Right ventricle myocardium superior (tissue), 1 donor: ENCODE measurements around the gene NUBP1. TPM values are rescaled to one million over a fixed set of nuclear protein-coding genes. Genes with fewer than 3 reads are reported as not detected.
"Not testable (repeated sequence)": the region's sequence is repeated elsewhere in the genome, so short reads cannot be mapped to it uniquely, and the experiment has no call there.

ENCODE experiments used
- ATAC-seq: fragments of 200-7000 bp; cut with Tn5 transposase; one replicate; pipeline ENCODE4 v1.9.1; 2020; ENCODE audit warnings: mild to moderate bottlenecking; ENCODE audit not compliant: poor library complexity
- DNase-seq: peaks from one replicate; pipeline ENCODE4 v3.0.0-alpha.2; 2020
- intact Hi-C: fragments of 100-400 bp; cut with DNase I; formaldehyde crosslinking; loops from one replicate; pipeline ENCODE4 v1.11.2; 2022
- total RNA-seq: library from RNA; stranded (reverse); fragmentation: NEBNext Ultra II Directional; extraction: Animal tissue kit (Norgen Biotek cat#: 25700); gene quantifications from one replicate; pipeline ENCODE4 v1.2.1, GENCODE V29; 2021
- donor health status: DM: no; HTN: yes; CAD: no; lungs with severe emphysema.

The NUBP1 gene
- total RNA-seq, 1 donor from 2014 or later, result 41.4 TPM

- no peak for DNase-seq
- intact Hi-C loops, result loop anchor here (5.0 kb wide), 1 partner anchor 83 kb away; no protein-coding TSS in a partner anchor
- peak; percentile 9 for ATAC-seq
These were observed 858 bp downstream of the NUBP1 start for GRCh38 chr16:10744370-10745030.

- intact Hi-C loops, result no loop called here
- ATAC-seq (no peak), DNase-seq (no peak)
These were observed 2.2 kb downstream of the NUBP1 start for GRCh38 chr16:10745841-10746240.

DNA sequence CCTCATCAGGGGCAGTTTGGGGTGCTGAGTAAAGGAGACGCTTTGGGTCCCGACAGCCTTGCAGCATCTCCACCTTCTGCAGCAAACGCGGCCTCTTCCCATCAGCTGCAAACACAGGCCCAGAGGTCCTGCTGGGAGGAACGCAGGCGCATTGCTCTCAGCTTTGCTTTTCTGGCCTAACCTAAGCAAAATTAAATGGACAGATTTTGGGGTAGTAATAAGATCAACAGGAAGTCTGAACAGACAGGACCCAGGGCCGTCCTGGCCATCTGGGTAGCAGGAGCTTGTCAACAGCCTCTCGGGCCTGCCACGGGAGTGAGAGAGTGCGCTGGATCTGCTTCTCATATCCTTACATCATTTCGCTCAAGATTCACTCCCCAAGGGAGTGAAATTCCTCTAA is 7.2 kb downstream of the NUBP1 start:
- ATAC-seq (peak; percentile 14), DNase-seq (no peak)
- intact Hi-C loops, result no loop called here

DNA sequence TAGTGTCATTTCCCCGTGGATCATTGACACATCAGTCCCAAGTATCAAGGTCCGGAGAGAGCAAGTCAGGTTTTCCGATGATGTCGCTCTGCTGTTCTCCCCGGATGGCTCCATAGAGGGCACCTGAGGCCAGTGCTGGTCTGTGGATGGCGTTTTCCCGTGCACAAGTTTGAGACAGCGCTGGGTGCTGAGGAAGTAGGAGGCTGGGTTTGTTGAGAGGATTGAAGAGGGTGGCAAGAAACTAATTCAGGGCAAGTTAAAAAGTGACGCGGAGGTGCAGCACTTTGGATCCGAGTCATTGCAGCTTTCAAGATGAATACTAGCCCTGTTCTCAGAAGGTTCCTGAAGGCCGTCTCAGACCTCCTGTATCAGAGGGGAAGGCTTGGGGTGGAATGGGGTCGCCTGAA is 7.7 kb downstream of the NUBP1 start:
- intact Hi-C loops, result no loop called here
- ATAC-seq (peak; percentile 42), DNase-seq (no peak)

DNA sequence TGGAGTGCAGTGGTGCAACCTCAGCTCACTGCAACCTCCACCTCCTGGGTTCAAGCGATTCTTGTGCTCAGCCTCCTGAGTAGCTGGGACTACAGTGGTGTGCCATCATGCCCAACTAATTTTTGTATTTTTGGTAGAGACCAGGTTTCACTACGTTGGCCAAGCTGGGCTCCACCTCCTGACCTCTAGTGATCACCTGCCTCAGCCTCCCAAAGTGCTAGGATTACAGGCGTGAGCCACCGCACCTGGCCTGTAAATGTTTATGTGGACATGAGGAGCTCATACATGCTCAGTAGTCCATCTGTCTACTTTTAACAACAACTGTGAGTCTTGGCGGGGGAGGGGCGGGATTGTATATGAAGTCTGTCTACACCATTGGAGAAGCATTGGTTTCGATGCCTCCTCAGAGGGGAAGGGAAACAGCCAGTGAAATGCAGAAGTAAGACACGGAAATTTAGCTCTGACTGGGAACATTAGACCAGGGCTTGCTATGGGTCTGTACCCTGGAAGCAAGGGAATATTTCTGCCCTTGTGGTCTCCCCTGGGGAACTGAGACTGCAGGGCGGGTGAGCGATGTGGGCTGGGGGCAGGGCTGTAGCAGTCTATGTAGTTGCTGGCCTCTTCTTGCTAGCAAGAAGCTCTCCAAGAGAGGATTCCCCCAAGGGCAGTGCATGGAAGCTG is 9.3 kb downstream of the NUBP1 start:
- peak; percentile 15 for ATAC-seq
- DNase-seq, result peak; percentile 83
- intact Hi-C loops, result no loop called here

DNA sequence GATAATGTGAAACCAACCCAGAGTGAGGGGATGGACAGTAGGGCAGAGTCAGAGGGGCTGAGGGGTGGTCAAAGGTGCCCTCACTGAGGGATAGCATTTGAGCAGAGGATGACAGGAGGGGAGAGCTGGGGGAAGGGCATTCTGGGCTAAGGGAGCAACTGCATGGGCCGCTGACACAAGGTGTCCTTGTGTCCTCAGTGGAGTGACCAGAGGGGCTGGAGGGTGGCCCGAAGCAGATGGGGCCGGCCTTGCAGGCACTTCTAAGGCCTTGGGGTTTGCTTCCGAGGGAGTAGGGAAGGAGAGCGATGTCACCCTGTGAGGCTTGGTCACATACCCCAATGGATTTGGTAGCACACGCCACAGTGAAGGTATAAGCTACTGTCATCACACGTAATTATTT is 10.0 kb downstream of the NUBP1 start:
- ATAC-seq (no peak), DNase-seq (no peak)
- intact Hi-C loops, result no loop called here

DNA sequence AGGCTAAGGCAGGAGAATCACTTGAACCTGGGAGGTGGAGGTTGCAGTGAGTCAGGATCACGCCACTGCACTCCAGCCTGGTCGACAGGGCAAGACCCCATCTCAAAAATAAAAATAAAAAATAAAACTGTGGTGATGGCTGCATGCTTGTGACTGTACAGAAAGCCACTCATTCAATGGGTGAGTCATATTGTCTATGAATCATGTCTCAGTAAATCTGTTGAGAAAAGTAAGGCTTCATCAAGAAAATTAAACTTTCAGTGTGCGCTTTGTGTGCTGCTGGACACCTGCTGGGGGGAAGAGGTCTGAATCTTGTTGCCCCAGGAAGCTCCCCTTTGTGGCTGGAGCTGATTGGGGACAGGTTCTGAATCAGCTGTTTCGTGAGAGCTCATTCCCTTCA is 11.3 kb downstream of the NUBP1 start:
- intact Hi-C loops, result loop anchor here (5.0 kb wide), 1 partner anchor 72 kb away; no protein-coding TSS in a partner anchor
- ATAC-seq, result no peak
- DNase-seq, result no peak

GRCh38 chr16:10756574-10756973 is 12.9 kb downstream of the NUBP1 start:
- ATAC-seq (peak; percentile 75), DNase-seq (no peak)
- intact Hi-C loops, result loop anchor here (5.0 kb wide), 1 partner anchor 71 kb away; no protein-coding TSS in a partner anchor

DNA sequence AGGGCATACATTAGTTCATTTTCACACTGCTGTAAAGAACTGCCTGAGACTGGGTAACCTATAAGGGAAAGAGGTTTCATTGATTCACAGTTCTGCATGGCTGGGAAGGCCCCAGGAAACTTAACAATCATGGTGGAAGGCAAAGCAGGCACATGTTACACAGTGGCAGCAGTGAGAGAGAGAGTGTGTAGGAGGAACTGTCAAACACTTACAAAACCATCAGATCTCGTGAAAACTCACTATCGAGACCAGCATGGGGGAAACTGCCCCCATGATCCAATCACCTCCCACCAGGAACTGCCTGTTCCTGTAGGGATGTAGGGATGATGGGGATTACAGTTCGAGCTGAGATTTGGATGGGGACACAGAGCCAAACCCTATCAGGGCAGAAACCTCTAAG is 17.2 kb downstream of the NUBP1 start:
- ATAC-seq (no peak), DNase-seq (no peak)
- intact Hi-C loops, result no loop called here

GRCh38 chr16:10761373-10761772 is 17.7 kb downstream of the NUBP1 start:
- intact Hi-C loops, result no loop called here
- ATAC-seq (no peak), DNase-seq (no peak)

GRCh38 chr16:10762336-10763016 is 18.8 kb downstream of the NUBP1 start:
- intact Hi-C loops, result no loop called here
- DNase-seq (no peak), ATAC-seq (peak; percentile 7)

DNA sequence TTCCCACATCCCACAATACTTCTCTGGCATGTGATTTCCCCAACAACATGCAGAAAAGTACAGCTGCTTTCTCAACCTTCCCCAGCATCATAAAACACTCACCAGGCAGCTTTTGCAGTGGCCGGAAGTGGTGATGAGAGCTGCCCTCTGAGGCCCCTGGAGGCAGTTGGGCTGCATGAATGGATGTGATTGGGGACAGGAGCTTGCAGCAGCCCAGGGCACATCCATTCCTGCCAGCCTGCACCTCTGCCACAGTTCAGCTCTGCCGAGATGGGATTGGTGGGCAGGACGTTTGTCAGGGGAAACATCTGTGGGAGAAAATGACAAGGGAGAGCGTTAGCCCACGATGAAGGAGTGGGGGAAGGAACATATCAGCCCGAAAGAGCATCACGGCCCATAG is 19.8 kb downstream of the NUBP1 start:
- DNase-seq (no peak), ATAC-seq (no peak)
- intact Hi-C loops, result no loop called here

DNA sequence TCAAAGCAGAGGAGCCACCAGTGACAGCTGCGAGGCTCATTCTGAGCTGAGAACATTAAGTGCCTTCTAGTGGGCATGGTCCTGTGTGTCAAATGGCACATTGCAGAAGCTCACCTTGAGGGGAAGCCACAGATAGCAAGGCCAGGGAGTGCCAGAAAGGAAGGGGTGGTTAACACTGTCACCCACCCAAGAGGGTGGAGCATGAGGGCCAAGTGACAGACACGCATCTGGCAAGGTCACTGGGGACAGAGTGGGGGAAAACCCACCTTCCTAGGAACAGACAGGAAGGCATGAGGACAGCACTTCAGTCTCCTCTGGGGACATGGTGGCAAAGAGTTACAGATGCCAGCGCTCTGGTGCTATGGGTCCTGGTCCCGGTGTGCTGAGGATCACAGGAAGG is 22.1 kb downstream of the NUBP1 start:
- no peak for DNase-seq
- ATAC-seq, result peak; percentile 10
- intact Hi-C loops, result no loop called here

- intact Hi-C loops, result no loop called here
- ATAC-seq (no peak), DNase-seq (no peak)
These were observed 23.5 kb downstream of the NUBP1 start for GRCh38 chr16:10767127-10767526.

- DNase-seq (no peak), ATAC-seq (no peak)
- intact Hi-C loops, result no loop called here
These were observed 25.7 kb downstream of the NUBP1 start for GRCh38 chr16:10769381-10769780.

DNA sequence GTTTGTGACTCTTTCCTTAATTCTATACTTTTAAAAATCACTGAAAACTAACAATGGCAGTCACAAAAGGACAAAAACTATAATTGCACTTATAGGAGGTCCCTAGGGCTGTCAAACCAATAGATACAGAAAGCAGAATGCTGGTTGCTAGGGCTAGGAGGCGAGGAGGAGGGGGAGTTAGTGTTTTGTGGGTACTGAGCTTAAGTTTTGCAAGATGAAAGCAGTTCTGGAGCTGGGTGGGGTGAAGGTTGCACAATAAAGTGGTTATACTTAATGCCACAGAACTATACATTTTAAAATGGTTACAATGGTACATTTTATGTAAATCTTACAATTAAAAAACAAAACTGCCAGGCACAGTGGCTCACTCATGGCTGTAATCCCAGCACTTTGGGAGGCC is 27.3 kb downstream of the NUBP1 start:
- ATAC-seq, result no peak
- intact Hi-C loops, result no loop called here

GRCh38 chr16:10776280-10776679 is 32.6 kb downstream of the NUBP1 start:
- intact Hi-C loops, result no loop called here
- ATAC-seq, result no peak

More for the DNA sequence above, 27.3 kb downstream of the NUBP1 start:
- no peak for DNase-seq

DNA sequence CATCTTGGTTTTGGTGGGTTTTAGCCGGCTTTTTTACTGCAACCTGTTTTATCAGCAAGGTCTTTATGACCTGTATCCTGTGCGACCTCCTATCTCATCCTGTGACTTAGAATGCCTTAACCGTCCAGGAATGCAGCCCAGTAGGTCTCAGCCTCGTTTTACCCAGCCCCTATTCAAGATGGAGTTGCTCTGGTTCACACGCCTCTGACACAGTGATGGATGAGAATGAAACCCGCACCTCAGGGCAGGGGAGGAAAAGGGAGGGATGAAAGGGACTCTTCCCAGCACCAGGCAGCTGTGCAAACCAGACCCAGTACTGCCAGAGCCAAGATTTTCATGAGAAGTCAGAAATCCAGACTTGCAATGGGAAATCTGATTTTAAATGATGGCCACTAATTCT is 33.3 kb downstream of the NUBP1 start:
- DNase-seq, intact Hi-C loops, ATAC-seq: not testable (repeated sequence)

More at GRCh38 chr16:10776280-10776679, 32.6 kb downstream of the NUBP1 start:
- DNase-seq, result no peak

DNA sequence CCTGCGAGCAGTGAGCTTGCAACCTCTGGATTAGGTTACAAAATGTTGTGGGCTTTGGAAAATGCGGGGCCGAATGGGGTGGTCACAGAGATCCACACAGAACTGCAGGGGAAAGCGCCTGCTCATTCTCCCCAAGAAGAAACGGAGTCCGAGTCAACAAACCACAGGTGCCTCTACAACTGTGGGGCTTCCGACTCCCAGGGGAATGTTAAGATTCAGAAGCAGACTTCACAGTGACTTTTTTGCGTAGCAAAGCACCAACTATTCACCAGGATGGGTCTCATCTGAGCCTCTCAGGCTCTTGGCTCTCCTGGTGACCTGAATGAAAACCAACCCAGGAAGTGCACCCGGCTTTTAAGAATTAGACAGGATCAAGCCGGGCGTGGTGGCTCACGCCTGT is 33.7 kb downstream of the NUBP1 start:
- intact Hi-C loops, result no loop called here
- no peak for ATAC-seq

DNA sequence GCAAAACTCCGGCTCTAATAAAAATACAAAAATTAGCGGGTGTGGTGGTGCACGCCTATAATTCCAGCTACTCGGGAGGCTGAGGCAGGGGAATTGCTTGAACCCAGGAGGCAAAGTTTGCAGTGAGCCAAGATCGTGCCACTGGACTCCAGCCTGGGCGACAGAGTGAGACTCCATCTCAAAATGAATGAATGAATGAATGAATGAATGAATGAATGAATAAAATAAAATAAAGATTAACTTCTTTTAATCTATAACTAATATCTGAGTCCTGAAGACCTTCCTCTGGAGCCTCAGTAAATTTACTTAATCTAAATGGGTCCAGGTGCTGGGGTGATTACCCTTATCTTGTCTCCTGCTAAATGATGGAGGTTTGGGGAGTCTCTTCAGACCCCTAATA is 36.3 kb downstream of the NUBP1 start:
- ATAC-seq, intact Hi-C loops, DNase-seq: not testable (repeated sequence)

More for the DNA sequence above, 33.7 kb downstream of the NUBP1 start:
- DNase-seq, result no peak
